Activated CD8-positive, alpha-beta T cell treated with anti-CD3 and anti-CD28 coated beads, Interleukin-2, amount 10 ng/mL, durations not matched to agents 7 days and 5 days (primary cell): ENCODE results near the gene ARSD. TPM values are rescaled to one million over a fixed set of nuclear protein-coding genes. Genes with fewer than 3 reads are reported as not detected.
"Not testable (repeated sequence)": the region's sequence is repeated elsewhere in the genome, so short reads cannot be mapped to it uniquely, and the experiment has no call there.

Experiments
- ATAC-seq: fragments of 150-1000 bp; cut with Tn5 transposase; one replicate; pipeline ENCODE4 v1.10.0; 2021; ENCODE audit warnings: moderate library complexity
- CTCF ChIA-PET: fragments of 350-600 bp; sonication (Branson Sonifier 250); formaldehyde crosslinking; loops from one replicate; lab custom pipeline; 2021; ENCODE audit warnings: antibody characterized with exemption; lab: Charles Lee
- POLR2A ChIA-PET: fragments of 350-600 bp; sonication (Branson Sonifier 250); formaldehyde crosslinking; loops from one replicate; lab custom pipeline; 2021; ENCODE audit warnings: antibody characterized with exemption; lab: Charles Lee
- DNase-seq: peaks from one replicate; pipeline ENCODE4 v3.0.0-alpha.2; 2020
- H3K27ac Mint-ChIP-seq: one replicate; pipeline ENCODE4 v1.8.0; 2021; ENCODE audit warnings: mild to moderate bottlenecking, mixed read lengths
- H3K27me3 Mint-ChIP-seq: one replicate; pipeline ENCODE4 v1.8.0; 2021; ENCODE audit warnings: low read depth, mixed read lengths
- H3K36me3 Mint-ChIP-seq: one replicate; pipeline ENCODE4 v1.8.0; 2021; ENCODE audit warnings: low read depth, mixed read lengths
- H3K4me1 Mint-ChIP-seq: one replicate; pipeline ENCODE4 v1.8.0; 2021; ENCODE audit warnings: low read depth, mixed read lengths
- H3K4me3 Mint-ChIP-seq: one replicate; pipeline ENCODE4 v1.8.0; 2021; ENCODE audit warnings: mild to moderate bottlenecking, mixed read lengths
- H3K9me3 Mint-ChIP-seq: one replicate; pipeline ENCODE4 v1.8.0; 2022; ENCODE audit warnings: mixed read lengths; ENCODE audit not compliant: insufficient read depth
- total RNA-seq, 2 experiments: library from RNA; stranded (reverse); gene quantifications; one replicate each; pipeline ENCODE4 v1.2.3, GENCODE V29; 2021

The ARSD gene
- total RNA-seq: 1 to 10 TPM; 1.6 to 2.5 TPM

GRCh38 chrX:2928583-2929434 is at the start of gene ARSD:
TSS of gene ARSD (minus strand) at chrX:2929339. CDS start at chrX:2929275, 64 bp downstream.
- peak within 1 kb of the TSS; percentile 86 for H3K27ac Mint-ChIP-seq
- H3K9me3 Mint-ChIP-seq: no peaks in the 10 kb centered on the region
- CTCF ChIA-PET: interaction anchor here (0.8 to 1.3 kb wide), 2 partner anchors 40 to 41 kb away, joined by 3 read pairs; no protein-coding TSS in a partner anchor
- ATAC-seq (peak; percentile 95), DNase-seq (peak; percentile 81)
- peak within 1 kb of the TSS; percentile 79 for H3K4me3 Mint-ChIP-seq
- POLR2A ChIA-PET: no interaction called here
- no peaks in the 10 kb centered on the region for H3K36me3 Mint-ChIP-seq
- peaks cover 4% of the 10 kb centered on the region for H3K4me1 Mint-ChIP-seq
- peaks cover 4% of the 10 kb centered on the region for H3K27me3 Mint-ChIP-seq

GRCh38 chrX:2978639-2979038 is 49.5 kb upstream of the ARSD start:
- H3K27me3 Mint-ChIP-seq, H3K4me3 Mint-ChIP-seq, H3K36me3 Mint-ChIP-seq, H3K27ac Mint-ChIP-seq, H3K4me1 Mint-ChIP-seq, H3K9me3 Mint-ChIP-seq, ATAC-seq, POLR2A ChIA-PET, DNase-seq, CTCF ChIA-PET: not testable (repeated sequence)

- H3K27me3 Mint-ChIP-seq: no peaks in the 10 kb centered on the region
- H3K4me1 Mint-ChIP-seq: no peaks in the 10 kb centered on the region
- no peak overlapping the region for H3K4me3 Mint-ChIP-seq
- ChIA-PET CTCF (no interaction called here), POLR2A (no interaction called here)
- H3K9me3 Mint-ChIP-seq: no peaks in the 10 kb centered on the region
- no peak overlapping the region for H3K27ac Mint-ChIP-seq
- no peaks in the 10 kb centered on the region for H3K36me3 Mint-ChIP-seq
- ATAC-seq (no peak), DNase-seq (no peak)
These were observed 45.8 kb upstream of the ARSD start for GRCh38 chrX:2974961-2975360.

GRCh38 chrX:2972391-2972790 is 43.3 kb upstream of the ARSD start:
- POLR2A ChIA-PET: no interaction called here
- ATAC-seq (no peak), DNase-seq (no peak)
- no peaks in the 10 kb centered on the region for H3K27me3 Mint-ChIP-seq
- H3K9me3 Mint-ChIP-seq: no peaks in the 10 kb centered on the region
- no peaks in the 10 kb centered on the region for H3K36me3 Mint-ChIP-seq
- H3K4me1 Mint-ChIP-seq: peaks cover 3% of the 10 kb centered on the region
- no peak overlapping the region for H3K4me3 Mint-ChIP-seq
- no peak overlapping the region for H3K27ac Mint-ChIP-seq
- CTCF ChIA-PET: no interaction called here

GRCh38 chrX:2969021-2969420 is 39.9 kb upstream of the ARSD start:
- H3K27ac Mint-ChIP-seq: no peak overlapping the region
- H3K27me3 Mint-ChIP-seq: no peaks in the 10 kb centered on the region
- no peak for ATAC-seq

GRCh38 chrX:2967998-2968909 is 39.1 kb upstream of the ARSD start:
- ChIA-PET CTCF (no interaction called here), POLR2A (no interaction called here)
- Mint-ChIP-seq H3K4me3 (peak overlapping the region; percentile 56), H3K4me1 (peaks cover 3% of the 10 kb centered on the region), H3K27ac (no peak overlapping the region), H3K9me3 (no peaks in the 10 kb centered on the region), H3K36me3 (no peaks in the 10 kb centered on the region), H3K27me3 (no peaks in the 10 kb centered on the region)
- DNase-seq: no peak
- ATAC-seq: no peak

More at GRCh38 chrX:2969021-2969420, 39.9 kb upstream of the ARSD start:
- no peaks in the 10 kb centered on the region for H3K9me3 Mint-ChIP-seq
- no peak for DNase-seq
- H3K4me1 Mint-ChIP-seq: peaks cover 3% of the 10 kb centered on the region
- H3K36me3 Mint-ChIP-seq: no peaks in the 10 kb centered on the region
- CTCF ChIA-PET: no interaction called here
- POLR2A ChIA-PET: no interaction called here
- H3K4me3 Mint-ChIP-seq: no peak overlapping the region

GRCh38 chrX:2967584-2967983 is 38.4 kb upstream of the ARSD start:
- H3K4me3 Mint-ChIP-seq: no peak overlapping the region
- DNase-seq: no peak
- H3K36me3 Mint-ChIP-seq: no peaks in the 10 kb centered on the region
- H3K4me1 Mint-ChIP-seq: peaks cover 3% of the 10 kb centered on the region
- no peak for ATAC-seq
- CTCF ChIA-PET: no interaction called here
- no peaks in the 10 kb centered on the region for H3K27me3 Mint-ChIP-seq
- no peaks in the 10 kb centered on the region for H3K9me3 Mint-ChIP-seq
- no peak overlapping the region for H3K27ac Mint-ChIP-seq
- POLR2A ChIA-PET: no interaction called here

GRCh38 chrX:2967012-2967411 is 37.9 kb upstream of the ARSD start:
- no peak for DNase-seq
- peaks cover 3% of the 10 kb centered on the region for H3K4me1 Mint-ChIP-seq
- no peak overlapping the region for H3K4me3 Mint-ChIP-seq
- POLR2A ChIA-PET: no interaction called here
- H3K9me3 Mint-ChIP-seq: no peaks in the 10 kb centered on the region
- H3K27me3 Mint-ChIP-seq: no peaks in the 10 kb centered on the region
- H3K36me3 Mint-ChIP-seq: no peaks in the 10 kb centered on the region
- H3K27ac Mint-ChIP-seq: no peak overlapping the region
- no peak for ATAC-seq
- CTCF ChIA-PET: no interaction called here

- H3K4me1 Mint-ChIP-seq: peaks cover 3% of the 10 kb centered on the region
- ChIA-PET CTCF (no interaction called here), POLR2A (no interaction called here)
- H3K27ac Mint-ChIP-seq: no peak overlapping the region
- no peaks in the 10 kb centered on the region for H3K9me3 Mint-ChIP-seq
- H3K4me3 Mint-ChIP-seq: no peak overlapping the region
- H3K36me3 Mint-ChIP-seq: no peaks in the 10 kb centered on the region
- ATAC-seq: no peak
- DNase-seq: no peak
- no peaks in the 10 kb centered on the region for H3K27me3 Mint-ChIP-seq
These were observed 36.8 kb upstream of the ARSD start for GRCh38 chrX:2965965-2966364.

GRCh38 chrX:2963992-2964794 is 35.1 kb upstream of the ARSD start:
- CTCF ChIA-PET, H3K9me3 Mint-ChIP-seq, ATAC-seq, H3K4me1 Mint-ChIP-seq, H3K36me3 Mint-ChIP-seq, POLR2A ChIA-PET, H3K27ac Mint-ChIP-seq, H3K4me3 Mint-ChIP-seq, H3K27me3 Mint-ChIP-seq, DNase-seq: not testable (repeated sequence)

- POLR2A ChIA-PET, CTCF ChIA-PET, H3K4me3 Mint-ChIP-seq, H3K27ac Mint-ChIP-seq, H3K4me1 Mint-ChIP-seq, H3K36me3 Mint-ChIP-seq, H3K9me3 Mint-ChIP-seq, DNase-seq, ATAC-seq, H3K27me3 Mint-ChIP-seq: not testable (repeated sequence)
These were observed 34.3 kb upstream of the ARSD start for GRCh38 chrX:2963449-2963848.
